ENCODE data around the gene PTF1A.
A peak's percentile ranks its signal among the peaks of the same experiment; 100 is the strongest.

The PTF1A gene, protein sequence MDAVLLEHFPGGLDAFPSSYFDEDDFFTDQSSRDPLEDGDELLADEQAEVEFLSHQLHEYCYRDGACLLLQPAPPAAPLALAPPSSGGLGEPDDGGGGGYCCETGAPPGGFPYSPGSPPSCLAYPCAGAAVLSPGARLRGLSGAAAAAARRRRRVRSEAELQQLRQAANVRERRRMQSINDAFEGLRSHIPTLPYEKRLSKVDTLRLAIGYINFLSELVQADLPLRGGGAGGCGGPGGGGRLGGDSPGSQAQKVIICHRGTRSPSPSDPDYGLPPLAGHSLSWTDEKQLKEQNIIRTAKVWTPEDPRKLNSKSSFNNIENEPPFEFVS

GRCh38 chr10:23191764-23192711 lies at the start of gene PTF1A:
TSS of gene PTF1A (plus strand) at chr10:23192312. CDS start at chr10:23192531, 219 bp downstream.
- peak; percentile 18 for DNase-seq

DNA sequence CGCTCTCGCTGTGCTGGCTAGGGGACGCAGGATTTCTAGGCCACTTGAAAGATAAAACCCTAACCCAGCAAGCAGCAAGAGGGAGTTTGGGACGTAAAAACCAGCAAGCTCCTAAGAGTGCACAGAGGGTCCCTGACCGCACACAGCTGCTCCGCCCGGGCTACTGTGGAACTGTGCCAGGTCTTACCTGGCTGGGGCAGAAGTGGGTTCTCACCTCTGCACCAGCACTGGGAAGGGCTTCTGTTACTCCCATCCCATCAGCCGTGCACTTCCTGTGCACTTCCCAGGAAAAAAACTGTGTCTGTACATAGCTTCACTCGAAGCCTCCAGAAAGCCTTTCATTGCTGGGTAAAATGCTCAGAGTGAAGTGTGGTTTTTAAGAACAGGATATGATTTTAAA lies 45.9 kb upstream of the PTF1A start:
- no peak for DNase-seq

- DNase-seq, result no peak
Measured at GRCh38 chr10:23147035-23147434, 45.1 kb upstream of the PTF1A start.

- DNase-seq, result no peak
Measured at GRCh38 chr10:23148214-23148613, 43.9 kb upstream of the PTF1A start.

DNA sequence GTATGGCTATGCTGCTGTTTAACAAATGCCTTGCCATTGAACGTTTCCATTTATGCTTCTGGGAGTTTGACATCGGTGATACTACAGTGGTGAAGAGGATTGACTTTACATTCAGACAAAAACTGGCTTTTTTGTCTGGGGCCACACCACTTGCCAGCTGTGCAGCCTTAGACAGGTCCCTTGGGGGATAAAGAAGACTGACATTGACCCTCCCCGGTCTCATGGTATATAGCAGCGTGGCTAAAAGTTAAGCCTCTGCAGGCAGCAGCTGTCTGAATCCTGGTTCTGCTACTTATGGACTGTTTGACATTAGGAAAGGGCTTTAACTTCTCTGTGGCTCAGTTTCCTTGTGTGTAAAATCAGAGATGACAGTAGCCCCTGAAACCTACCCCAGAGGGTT lies 42.0 kb upstream of the PTF1A start:
- peak; percentile 82 for DNase-seq

- no peak for DNase-seq
Measured at GRCh38 chr10:23150610-23151009, 41.5 kb upstream of the PTF1A start.

- no peak for DNase-seq
Measured at GRCh38 chr10:23151071-23151470, 41.0 kb upstream of the PTF1A start.

- DNase-seq, result no peak
Measured at GRCh38 chr10:23155169-23155568, 36.9 kb upstream of the PTF1A start.

- DNase-seq, result no peak
Measured at GRCh38 chr10:23156447-23157150, 35.5 kb upstream of the PTF1A start.

- no peak for DNase-seq
Measured at GRCh38 chr10:23157239-23157681, 34.9 kb upstream of the PTF1A start.

- DNase-seq, result peak; percentile 71
Measured at GRCh38 chr10:23157691-23158369, 34.3 kb upstream of the PTF1A start.

GRCh38 chr10:23158370-23158769 lies 33.7 kb upstream of the PTF1A start:
- DNase-seq, result peak; percentile 84

- DNase-seq, result no peak
Measured at GRCh38 chr10:23171232-23171876, 20.8 kb upstream of the PTF1A start.

DNA sequence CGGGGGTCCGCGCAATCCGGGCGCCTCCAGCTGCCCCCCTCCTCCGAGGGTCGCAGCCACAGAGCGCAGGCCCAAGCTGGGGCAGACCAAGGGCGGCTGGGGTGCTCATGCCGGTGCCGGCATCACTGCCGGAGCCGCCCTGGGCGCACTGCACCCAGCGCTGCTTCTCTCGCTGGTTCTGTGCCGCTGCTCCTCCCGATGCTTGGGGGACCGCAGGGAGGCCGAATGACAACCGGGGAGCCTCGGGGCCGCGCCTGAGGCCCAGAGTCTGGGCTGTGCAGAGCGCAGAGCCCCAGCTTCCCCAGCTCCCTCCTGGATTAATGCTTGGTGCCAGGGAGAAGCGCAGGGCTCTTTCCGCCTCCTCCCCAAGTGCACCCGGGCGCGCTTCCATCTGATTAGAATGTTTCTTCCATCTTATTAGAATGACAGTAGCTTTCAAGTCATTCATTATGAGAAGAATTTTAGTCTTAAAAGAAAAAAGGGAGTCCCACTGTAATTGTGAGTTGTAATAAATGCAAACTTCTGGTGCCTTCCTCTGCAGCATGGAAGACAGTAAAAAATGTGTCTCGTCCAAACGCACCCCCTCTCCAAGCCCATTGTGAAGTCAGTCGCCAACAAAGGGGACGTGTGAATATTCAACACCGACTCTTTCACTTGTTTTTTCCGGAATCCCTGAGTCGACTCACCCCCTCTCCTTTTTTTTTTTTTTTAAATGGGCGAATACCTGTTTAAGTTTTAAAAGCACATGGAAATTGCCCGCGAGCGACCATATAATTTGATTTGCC lies 19.5 kb upstream of the PTF1A start:
- DNase-seq, result no peak

DNA sequence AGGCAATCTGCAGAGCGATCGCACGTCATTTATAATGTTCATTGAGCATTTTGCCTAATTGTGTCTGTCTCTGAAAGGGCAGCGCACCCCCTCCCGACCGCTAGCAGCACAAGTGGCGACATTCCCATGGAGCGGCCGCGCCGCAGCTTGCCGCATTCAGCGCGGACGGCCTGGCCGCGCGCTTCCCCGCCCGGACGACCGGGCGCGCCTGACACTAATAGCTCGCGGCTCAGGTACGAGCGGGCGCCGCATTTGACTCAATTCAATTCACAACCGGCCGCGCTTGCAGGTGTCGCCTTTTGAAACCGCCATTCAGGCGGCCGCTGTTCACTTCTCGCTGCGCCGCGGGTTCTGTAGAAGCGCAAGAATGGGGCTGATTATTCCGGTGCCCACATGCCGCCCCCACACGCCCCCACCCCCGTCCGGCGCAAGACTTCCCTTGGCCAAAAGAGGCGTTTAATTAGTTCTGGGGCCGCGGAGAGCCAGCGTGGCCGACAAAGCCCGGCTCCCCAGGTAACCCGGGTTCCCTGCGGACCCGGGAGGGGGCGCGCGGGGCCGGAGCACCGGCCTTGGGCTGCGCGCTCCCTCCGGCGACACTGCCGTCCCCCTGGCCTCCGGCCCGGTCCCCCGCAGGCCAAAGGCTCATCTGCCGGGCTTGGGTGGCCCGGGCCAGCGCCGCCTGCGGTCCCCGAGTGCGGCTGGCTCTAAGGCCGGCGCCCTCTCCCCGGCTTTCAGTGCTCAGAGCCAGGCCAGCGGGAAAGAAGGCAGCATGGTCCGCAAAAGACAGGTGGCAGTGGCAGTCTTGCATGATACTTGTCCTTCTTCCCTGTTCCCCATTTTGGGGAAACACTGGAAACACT lies 18.7 kb upstream of the PTF1A start:
- DNase-seq, result no peak

DNA sequence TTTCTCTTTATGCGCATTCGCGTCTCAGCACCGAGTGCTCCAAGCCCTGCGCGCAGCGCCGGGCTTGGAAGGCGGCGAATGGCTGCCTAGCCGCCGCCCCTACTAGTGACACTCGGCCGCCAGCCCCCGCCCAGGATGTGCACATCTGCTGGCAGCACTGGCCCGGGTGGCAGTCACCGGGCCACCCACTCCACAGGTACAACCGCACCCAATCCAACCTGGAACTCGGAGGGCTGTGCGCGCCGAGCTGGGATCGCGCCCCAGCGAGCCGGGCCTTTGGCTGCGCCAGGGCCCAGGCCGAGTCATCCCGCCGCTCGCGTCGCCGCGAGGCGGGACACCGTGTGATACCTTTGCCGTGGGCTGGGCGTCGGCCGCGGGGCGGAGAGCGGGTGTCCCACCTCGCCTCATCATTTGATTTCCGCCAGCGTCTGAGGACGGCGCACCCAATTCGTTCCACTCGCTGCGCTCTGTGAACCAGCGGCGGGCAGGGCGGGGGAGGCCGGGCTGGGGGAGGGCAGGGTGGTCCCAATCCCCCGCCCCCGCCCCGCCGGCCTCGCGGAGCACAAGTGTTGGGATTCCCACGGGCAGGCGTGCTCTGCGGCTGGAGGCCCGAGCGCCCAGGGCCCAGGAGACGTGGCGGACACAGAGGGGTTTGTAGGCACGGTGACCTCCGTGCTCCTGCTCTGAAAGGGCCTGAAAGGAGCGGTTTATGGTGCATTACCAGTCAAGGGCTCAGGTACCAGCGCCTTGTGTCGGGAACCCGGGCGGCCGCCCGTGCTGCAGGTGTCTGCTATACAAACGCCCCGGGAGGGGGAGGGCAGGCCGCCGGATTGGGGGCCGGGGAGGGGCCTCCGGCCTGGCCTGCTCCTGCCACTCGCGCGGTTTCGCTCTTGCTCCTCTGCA lies 17.8 kb upstream of the PTF1A start:
- no peak for DNase-seq

- DNase-seq, result no peak
Measured at GRCh38 chr10:23174977-23175512, 17.1 kb upstream of the PTF1A start.

GRCh38 chr10:23186178-23186577 lies 5.9 kb upstream of the PTF1A start:
- DNase-seq, result no peak

- DNase-seq, result no peak
Measured at GRCh38 chr10:23186697-23187096, 5.4 kb upstream of the PTF1A start.
